IPS-15b (cell line): ENCODE data around the gene SNX13.
A peak's percentile ranks its signal among the peaks of the same experiment; 100 is the strongest.

Source experiments
- H3K27me3 ChIP-seq: one replicate; pipeline ENCODE4 v1.6.1; 2013; ENCODE audit warnings: low read length; ENCODE audit not compliant: control insufficient read depth, insufficient read depth
- H3K36me3 ChIP-seq: one replicate; pipeline ENCODE4 v1.6.1; 2013; ENCODE audit warnings: low read length; ENCODE audit not compliant: control insufficient read depth, insufficient read depth
- H3K4me1 ChIP-seq: one replicate; pipeline ENCODE4 v1.6.1; 2013; ENCODE audit warnings: mild to moderate bottlenecking, low read length; ENCODE audit not compliant: control insufficient read depth, insufficient read depth
- H3K4me3 ChIP-seq: one replicate; pipeline ENCODE4 v1.5.1; 2013; ENCODE audit warnings: low read depth, low read length
- H3K9ac ChIP-seq: one replicate; pipeline ENCODE4 v1.6.1; 2013; ENCODE audit warnings: low read depth, mild to moderate bottlenecking, low read length
- H3K9me3 ChIP-seq: one replicate; pipeline ENCODE4 v1.6.1; 2013; ENCODE audit warnings: mild to moderate bottlenecking, low read length; ENCODE audit not compliant: control insufficient read depth, insufficient read depth

The SNX13 gene

GRCh38 chr7:17940302-17940883 lies at the start of gene SNX13:
Gene SNX13, minus strand, starts transcription at chr7:17940494. Its CDS starts 199 bp downstream, at chr7:17940295.
- Histone ChIP-seq H3K9me3 (no peaks in the 10 kb centered on the region), H3K9ac (peak within 1 kb of the TSS; percentile 90), H3K4me1 (peaks cover 6% of the 10 kb centered on the region), H3K36me3 (no peaks in the 10 kb centered on the region), H3K4me3 (peak within 1 kb of the TSS; percentile 98), H3K27me3 (no peaks in the 10 kb centered on the region)

- Histone ChIP-seq H3K27me3 (no peaks in the 10 kb centered on the region), H3K4me1 (no peaks in the 10 kb centered on the region), H3K9me3 (no peaks in the 10 kb centered on the region), H3K9ac (no peak overlapping the region), H3K4me3 (no peak overlapping the region), H3K36me3 (no peaks in the 10 kb centered on the region)
These were observed 49.3 kb upstream of the SNX13 start for GRCh38 chr7:17989546-17989945.

GRCh38 chr7:17988858-17989257 lies 48.6 kb upstream of the SNX13 start:
- Histone ChIP-seq H3K27me3 (no peaks in the 10 kb centered on the region), H3K4me1 (no peaks in the 10 kb centered on the region), H3K9me3 (no peaks in the 10 kb centered on the region), H3K9ac (no peak overlapping the region), H3K4me3 (no peak overlapping the region), H3K36me3 (no peaks in the 10 kb centered on the region)

GRCh38 chr7:17988141-17988540 lies 47.8 kb upstream of the SNX13 start:
- H3K9me3 ChIP-seq = no peaks in the 10 kb centered on the region
- no peaks in the 10 kb centered on the region for H3K4me1 ChIP-seq
- no peak overlapping the region for H3K4me3 ChIP-seq
- no peaks in the 10 kb centered on the region for H3K36me3 ChIP-seq
- no peak overlapping the region for H3K9ac ChIP-seq
- H3K27me3 ChIP-seq = no peaks in the 10 kb centered on the region

GRCh38 chr7:17986851-17987250 lies 46.6 kb upstream of the SNX13 start:
- Histone ChIP-seq H3K9me3 (no peaks in the 10 kb centered on the region), H3K9ac (no peak overlapping the region), H3K4me1 (no peaks in the 10 kb centered on the region), H3K36me3 (no peaks in the 10 kb centered on the region), H3K27me3 (no peaks in the 10 kb centered on the region), H3K4me3 (no peak overlapping the region)

GRCh38 chr7:17985473-17986239 lies 45.4 kb upstream of the SNX13 start:
- no peak overlapping the region for H3K9ac ChIP-seq
- H3K9me3 ChIP-seq = no peaks in the 10 kb centered on the region
- no peaks in the 10 kb centered on the region for H3K4me1 ChIP-seq
- H3K27me3 ChIP-seq = no peaks in the 10 kb centered on the region
- no peaks in the 10 kb centered on the region for H3K36me3 ChIP-seq
- H3K4me3 ChIP-seq = no peak overlapping the region

- Histone ChIP-seq H3K9me3 (no peaks in the 10 kb centered on the region), H3K4me3 (no peak overlapping the region), H3K9ac (no peak overlapping the region), H3K27me3 (no peaks in the 10 kb centered on the region), H3K4me1 (no peaks in the 10 kb centered on the region), H3K36me3 (no peaks in the 10 kb centered on the region)
These were observed 44.0 kb upstream of the SNX13 start for GRCh38 chr7:17984288-17984687.

GRCh38 chr7:17983221-17984062 lies 43.1 kb upstream of the SNX13 start:
- no peaks in the 10 kb centered on the region for H3K36me3 ChIP-seq
- no peaks in the 10 kb centered on the region for H3K27me3 ChIP-seq
- no peak overlapping the region for H3K9ac ChIP-seq
- H3K4me3 ChIP-seq = no peak overlapping the region
- no peaks in the 10 kb centered on the region for H3K9me3 ChIP-seq
- H3K4me1 ChIP-seq = no peaks in the 10 kb centered on the region

GRCh38 chr7:17976952-17977351 lies 36.7 kb upstream of the SNX13 start:
- no peaks in the 10 kb centered on the region for H3K4me1 ChIP-seq
- H3K36me3 ChIP-seq = no peaks in the 10 kb centered on the region
- no peak overlapping the region for H3K4me3 ChIP-seq
- H3K9me3 ChIP-seq = no peaks in the 10 kb centered on the region
- H3K27me3 ChIP-seq = no peaks in the 10 kb centered on the region
- no peak overlapping the region for H3K9ac ChIP-seq

GRCh38 chr7:17971411-17971810 lies 31.1 kb upstream of the SNX13 start:
- Histone ChIP-seq H3K36me3 (no peaks in the 10 kb centered on the region), H3K4me1 (no peaks in the 10 kb centered on the region), H3K4me3 (no peak overlapping the region), H3K9me3 (no peaks in the 10 kb centered on the region), H3K27me3 (no peaks in the 10 kb centered on the region), H3K9ac (no peak overlapping the region)

GRCh38 chr7:17968791-17969715 lies 28.8 kb upstream of the SNX13 start:
- Histone ChIP-seq H3K9ac (no peak overlapping the region), H3K27me3 (no peaks in the 10 kb centered on the region), H3K36me3 (no peaks in the 10 kb centered on the region), H3K4me3 (no peak overlapping the region), H3K9me3 (no peaks in the 10 kb centered on the region), H3K4me1 (no peaks in the 10 kb centered on the region)
